NCI-H82 (cell line): ENCODE measurements around the gene CYP24A1.

Experiments used
- DNase-seq: peaks from one replicate; lab custom pipeline; 2025; lab: John Stamatoyannopoulos, UW

CYP24A1 gene

DNA sequence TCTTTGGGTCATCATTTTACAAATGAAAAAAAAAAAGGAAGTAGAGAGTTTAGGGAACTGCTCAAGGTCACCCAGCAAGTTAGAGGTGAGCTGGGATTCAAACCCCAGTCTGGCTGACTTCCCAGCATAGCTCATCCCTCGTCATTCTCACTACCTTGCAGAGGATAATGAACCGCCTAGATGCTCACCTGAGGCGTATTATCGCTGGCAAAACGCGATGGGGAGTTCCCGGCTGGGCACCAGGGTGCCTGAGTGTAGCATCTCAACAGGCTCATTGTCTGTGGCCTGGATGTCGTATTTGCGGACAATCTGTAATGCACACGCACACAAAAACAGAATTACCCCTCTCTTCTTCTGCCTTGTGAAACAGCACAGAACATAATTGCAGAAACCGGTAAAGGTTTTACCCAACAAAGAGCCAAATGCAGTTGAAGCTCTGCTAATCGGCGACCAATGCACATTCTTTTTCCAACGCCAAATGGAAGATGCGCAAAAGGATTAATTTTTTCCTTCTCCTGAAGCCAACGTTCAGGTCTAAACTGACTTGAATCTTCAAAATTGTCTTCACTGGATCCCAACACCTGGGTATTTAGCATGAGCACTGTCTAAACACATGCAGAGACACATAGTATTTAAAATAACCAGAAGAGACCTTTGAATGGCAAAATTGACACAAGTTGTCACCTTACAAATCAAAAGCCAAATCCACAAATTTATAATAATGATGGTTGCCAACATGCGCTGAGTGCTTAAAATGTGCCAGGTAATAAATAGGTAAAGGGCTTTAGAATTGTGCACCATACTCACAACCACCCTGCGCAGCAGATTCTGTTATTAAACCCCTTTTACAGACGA is 16.6 kb downstream of the CYP24A1 start:
- DNase-seq, result no peak

DNA sequence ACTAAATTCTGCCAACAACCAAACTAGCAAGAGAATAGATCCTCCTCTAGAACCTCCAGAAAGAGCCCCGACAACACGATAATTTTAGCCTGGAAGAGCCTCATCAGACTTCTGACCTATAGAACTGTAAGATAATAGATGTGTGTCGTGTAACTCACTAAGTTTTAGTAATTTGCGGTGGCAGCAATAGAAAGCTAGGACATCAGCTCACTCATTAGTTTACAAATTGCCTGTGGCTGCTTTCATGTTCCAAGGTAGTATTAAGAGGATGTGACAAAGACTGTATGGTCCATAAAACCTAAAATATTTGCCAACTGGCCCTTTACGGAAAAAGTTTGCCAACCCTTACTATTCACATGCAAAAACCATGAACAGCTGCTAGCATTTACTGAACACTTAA is 17.3 kb downstream of the CYP24A1 start:
- no peak for DNase-seq

DNA sequence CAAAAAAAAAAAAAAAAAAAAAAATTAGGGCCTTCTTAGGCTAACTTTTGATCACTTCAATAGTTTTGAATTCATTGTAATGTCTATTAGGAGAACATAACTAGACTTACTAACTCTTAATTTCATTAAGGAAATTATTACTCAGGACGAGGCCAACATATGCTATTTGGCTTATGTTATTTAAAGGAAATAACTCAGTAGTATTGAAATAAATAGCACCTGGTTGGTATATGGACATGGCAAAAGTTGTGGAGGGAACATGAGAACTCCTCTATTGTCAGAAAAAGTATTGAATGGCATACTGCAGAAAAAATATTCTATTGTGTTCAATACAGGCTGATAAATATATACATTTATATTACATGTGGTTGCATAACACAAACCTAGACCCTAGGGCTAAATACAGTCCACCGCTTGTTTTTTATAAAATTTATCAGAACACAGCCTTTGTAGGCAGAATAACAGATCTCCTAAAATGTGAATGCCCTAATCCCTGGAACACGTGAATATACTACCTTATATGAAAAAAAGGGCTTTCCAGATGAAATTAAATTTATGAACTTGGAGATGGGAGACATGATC is 18.0 kb downstream of the CYP24A1 start:
- DNase-seq, result no peak

DNA sequence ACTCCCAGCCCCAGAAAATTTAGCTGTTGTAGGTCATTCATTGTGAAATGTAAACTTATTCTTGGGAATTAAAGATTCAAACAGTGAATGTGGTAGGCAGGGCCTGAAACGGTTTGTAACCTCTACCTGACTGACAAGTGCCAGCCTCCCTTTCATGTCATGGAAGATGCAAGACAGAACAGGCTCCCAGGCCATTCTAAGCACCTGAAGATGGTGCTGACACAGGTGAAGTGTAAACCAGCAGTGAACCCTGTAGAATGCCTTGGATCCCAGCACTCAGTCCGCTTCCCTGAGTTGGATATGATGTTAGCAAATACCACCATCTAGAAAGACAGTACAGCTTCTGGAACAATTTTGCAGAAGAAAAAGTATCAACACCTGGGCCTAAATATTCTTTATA is 19.3 kb downstream of the CYP24A1 start:
- DNase-seq, result no peak

GRCh38 chr20:54153847-54154246 is 19.9 kb downstream of the CYP24A1 start:
- no peak for DNase-seq

DNA sequence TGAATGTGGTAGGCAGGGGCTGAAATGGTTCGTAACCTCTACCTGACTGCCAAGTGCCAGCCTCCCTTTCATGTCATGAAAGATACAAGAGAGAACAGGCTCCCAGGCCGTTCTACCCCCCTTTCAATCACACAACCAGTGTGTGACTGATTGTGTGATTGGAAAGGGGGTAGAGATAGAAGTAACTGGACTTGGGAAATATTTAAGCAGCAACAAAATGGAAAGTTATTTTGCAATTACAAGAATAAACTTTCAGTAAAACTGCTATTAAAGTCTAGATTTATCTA is 20.8 kb downstream of the CYP24A1 start:
- no peak for DNase-seq

DNA sequence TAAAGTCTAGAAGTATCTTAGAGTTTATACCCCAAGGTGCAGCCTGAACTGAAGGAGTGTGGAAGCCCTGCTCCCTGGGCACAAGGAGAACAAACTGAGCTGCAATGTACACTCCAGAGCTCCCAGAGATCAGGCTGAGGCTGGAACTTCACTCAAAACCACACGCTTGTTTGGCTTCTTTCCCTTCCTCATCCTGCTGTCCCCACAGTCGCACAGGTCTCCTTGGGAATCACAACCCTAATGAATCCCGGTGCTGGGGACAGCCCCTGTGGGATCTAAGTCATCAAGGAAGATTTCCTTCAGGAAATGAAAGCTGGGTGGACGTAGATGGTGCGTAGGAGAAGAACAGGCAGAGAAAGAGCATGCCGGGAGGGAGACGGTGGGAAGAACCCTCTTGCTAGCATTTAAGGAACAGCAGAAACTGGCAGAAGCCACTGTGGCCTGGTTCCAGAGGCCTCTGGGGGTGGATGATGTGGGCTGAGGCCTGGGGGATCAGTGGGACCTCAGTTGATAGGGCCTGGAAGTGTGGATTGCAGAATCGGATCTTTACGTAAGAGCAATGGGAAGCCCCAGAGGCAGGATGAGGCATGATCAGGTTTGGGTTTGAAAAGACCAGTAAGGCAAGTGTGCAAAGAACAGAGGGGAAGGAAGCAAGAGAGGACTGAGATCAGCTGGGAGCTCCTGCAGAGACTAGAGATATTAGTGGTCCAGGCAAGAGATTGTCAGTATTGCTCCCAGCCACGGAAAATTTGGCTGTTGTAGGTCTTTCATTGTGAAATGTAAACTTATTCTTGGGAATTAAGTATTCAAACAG is 21.4 kb downstream of the CYP24A1 start:
- DNase-seq, result no peak

DNA sequence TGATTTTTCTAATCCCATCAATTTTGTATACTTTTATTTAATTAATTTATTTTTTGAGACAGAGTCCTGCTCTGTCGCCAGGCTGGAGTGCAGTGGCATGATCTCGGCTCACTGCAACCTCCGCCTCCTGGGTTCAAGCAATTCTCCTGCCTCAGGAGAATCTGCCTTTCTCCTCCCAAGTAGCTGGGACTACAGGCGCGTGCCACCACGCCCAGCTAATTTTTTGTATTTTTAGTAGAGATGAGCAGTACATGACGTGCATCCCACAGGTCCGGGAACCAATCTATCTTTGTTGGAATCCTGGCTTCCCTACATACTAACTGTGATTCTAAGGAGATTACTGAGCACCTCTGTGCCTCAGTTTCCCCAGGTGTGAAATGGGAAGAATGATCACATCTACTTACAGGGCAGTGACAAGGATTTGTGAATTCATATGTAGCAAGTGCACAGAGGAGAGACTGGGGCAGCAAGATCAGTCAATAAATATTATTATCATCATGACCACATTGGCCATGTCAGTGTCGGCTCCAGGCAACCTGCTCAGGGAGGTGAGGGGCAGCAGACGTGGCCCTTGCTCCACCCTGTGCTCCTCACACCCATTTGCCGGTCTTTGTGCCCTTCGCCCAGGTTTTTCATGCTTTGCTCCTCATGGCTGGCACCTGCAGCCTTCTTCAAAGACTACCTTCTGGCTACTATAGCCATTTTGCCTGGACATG is 22.1 kb downstream of the CYP24A1 start:
- DNase-seq, result no peak

DNA sequence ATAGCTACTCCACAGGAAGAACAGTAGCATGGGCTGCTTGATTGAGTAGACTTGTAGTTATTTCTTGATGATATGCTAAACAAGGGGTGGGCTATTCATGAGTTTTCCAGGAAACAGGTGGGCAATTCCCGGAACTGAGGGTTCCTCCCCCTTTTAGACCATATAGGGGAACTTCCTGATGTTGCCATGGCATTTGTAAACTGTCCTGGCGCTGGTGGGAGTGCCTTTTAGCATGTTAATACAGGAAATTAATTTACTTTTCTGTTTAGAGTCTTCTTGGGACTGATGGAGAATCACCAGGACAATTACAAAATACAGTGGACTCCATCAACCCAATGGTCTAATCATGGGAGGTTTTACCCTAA is 22.7 kb downstream of the CYP24A1 start:
- no peak for DNase-seq

- no peak for DNase-seq
Observed at GRCh38 chr20:54149765-54150264, 24.0 kb downstream of the CYP24A1 start.

- DNase-seq, result no peak
Observed at GRCh38 chr20:54148947-54149764, 24.6 kb downstream of the CYP24A1 start.

DNA sequence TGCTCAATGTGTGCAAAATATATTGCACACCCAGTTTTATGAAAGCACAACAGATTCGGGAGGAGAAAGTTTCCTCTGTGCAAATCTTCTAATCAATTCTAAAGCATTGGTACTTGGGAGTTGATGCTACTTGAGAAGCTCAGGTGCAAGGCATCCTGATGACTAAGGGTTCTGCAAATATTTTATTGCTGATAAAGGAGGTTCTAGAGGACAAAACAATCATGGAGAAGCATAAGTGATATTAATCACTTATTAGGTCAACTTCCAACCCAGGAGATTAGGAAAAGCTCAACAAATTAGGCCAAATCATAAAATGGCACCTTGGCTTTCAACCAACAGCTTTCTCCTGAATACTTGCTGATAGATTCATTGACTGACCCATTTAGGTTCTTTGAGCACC is 27.1 kb downstream of the CYP24A1 start:
- no peak for DNase-seq

GRCh38 chr20:54144847-54145414 is 28.9 kb downstream of the CYP24A1 start:
- no peak for DNase-seq

- no peak for DNase-seq
Observed at GRCh38 chr20:54140927-54141566, 32.7 kb downstream of the CYP24A1 start.

DNA sequence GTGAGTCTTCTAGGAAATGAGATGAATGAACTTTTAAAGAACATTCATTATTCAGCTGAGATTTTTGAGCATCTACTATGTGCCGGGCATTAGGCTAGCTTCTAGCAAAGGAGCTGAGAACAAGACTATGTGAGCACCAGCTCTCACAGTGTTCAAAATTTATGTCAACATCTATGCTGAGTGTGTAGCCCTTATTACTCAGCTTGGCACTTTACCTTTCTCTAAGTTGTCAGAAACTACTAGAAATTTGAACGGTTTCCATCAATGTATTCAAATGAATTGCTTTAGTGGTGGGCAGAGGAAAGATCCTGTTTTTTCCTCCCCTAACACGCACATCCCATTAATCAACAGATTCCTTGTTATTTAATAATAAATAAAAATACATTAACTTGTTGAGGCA is 33.3 kb downstream of the CYP24A1 start:
- no peak for DNase-seq

DNA sequence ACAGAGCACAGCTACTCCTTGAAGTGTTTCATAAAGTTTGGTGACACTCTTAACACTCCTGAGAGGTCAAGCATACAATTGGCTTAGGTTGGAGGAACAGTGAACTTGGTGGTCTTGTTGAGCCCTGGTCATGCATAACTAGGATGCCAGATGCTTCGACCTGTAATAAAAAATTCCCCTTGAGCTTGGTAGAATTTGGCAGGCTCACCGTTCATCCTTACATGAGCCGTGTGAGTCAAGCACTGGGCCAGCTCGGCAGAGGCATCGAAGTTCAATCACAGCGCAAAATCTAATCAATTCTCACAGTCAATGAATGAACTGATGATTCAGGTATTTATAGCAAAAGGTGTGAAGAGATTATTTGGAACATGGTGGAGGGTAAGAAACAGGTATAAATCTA is 33.7 kb downstream of the CYP24A1 start:
- no peak for DNase-seq

DNA sequence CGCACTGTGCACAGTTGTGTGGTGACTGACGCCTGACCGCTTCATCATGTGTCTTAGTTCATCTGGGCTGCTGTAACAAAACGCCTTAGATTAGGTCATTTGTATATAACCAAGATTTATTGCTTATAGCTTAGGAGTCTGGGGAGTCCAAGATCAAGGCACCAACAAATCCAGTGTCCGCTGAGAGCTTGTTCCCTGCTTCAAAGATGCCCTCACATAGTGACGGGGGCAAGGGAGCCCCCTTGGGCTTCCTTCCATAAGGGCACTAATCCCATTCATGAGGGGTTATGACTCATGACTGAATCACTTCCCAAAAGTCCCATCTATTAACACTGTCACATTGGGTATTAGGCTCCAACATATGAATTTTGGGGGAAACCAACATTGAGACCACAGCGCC is 34.6 kb downstream of the CYP24A1 start:
- no peak for DNase-seq

DNA sequence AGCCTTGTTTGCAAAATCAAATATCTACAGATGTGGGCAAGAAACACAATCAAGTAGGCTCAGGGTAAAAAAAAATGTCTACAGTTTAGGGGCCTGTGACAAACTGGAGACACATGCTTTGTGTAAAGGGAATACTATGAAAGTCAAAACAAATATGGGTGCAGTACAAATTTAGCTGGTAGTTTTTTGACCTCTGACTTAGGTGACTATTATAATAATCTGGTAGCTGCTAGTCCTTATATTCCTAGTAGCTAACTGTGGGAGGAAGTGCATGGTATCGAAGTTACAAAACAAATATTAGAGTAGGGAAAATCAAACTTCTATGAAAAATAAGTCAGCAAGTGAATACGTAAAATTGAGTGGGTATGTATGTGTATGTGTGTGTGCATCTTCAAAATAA is 35.4 kb downstream of the CYP24A1 start:
- no peak for DNase-seq

DNA sequence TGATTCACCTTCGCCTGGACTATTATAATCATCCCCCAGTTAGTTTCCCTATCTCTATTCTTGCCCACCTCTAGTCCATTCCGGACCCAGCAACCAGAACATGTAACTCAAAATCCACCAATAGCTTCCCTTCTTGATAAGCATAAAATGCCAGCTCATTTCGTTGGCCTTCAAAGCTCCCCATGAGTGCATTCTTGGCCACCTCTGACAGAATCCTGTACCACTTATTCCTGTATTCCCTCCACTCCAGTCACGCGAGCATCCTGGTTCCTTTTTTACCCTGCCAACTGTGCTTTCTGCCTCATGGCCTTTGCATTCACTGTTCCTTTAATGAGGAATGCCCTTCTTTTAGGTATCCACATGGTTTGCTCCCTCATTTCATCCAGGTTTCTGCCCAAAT is 36.7 kb downstream of the CYP24A1 start:
- DNase-seq, result no peak

GRCh38 chr20:54134445-54135220 is 39.2 kb downstream of the CYP24A1 start:
- no peak for DNase-seq
